HG03558 (cell line): ENCODE data around the gene ERICH6B.

Source experiments
- ATAC-seq: cut with Tn5 transposase; IDR thresholded peaks from one replicate; pipeline ENCODE4 v1.9.1; 2021; ENCODE audit warnings: moderate number of reproducible peaks; ENCODE audit not compliant: unreplicated experiment; ENCODE audit errors: extremely low read depth

ERICH6B gene

DNA sequence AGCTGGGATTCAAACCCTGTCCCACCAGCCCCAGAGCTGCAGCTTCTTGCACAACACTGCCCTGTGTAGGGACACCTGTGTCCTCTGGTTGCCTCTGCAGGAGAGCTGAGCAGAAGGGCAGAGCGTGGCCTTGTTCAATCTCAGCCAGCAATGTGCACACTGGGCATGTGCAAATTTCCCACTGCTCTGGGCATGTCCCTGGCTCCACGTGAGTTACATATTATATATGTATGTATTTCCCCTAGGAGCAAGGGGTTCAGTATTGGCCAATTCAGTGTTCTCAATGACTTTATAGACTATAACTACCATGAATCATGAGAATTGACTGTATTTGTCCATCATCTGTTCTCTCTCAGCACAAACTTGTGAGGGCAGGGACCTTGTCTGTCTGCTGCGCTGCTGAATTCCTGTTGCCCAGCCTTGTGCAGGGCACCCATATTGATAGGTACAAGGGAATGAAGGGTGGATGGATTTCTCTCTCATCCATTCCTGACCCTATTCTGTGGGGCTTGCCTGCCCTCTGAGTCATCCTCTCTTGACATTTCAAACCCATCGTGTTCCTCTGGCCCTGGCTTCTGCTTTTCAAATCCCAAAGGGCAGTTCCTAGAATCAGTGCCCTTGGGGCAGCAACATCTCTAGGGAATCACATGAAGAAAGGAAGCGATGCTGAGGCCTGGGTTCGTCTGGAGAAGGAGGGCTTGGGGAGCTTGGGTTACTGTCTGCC lies 69.7 kb downstream of the ERICH6B start:
- ATAC-seq: no peak

DNA sequence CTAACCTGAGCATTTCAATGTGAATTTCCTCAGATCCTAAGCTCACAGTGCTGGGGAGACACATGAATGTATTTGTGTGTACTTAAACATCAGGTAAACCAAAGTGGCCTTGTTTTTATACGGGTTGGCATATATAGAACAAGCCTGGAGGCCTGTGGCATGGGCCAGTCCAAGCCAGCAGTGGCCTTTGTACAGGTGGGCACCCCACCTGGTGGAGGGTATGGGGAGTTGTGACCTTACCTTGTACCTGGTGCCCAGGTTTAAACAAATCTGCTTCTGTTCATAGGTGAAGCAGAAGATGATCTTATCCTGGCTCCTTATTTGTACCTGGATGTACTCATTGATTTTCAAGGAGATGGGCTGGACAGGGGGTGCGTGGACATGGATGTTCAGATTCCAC lies 71.0 kb downstream of the ERICH6B start:
- ATAC-seq: no peak

DNA sequence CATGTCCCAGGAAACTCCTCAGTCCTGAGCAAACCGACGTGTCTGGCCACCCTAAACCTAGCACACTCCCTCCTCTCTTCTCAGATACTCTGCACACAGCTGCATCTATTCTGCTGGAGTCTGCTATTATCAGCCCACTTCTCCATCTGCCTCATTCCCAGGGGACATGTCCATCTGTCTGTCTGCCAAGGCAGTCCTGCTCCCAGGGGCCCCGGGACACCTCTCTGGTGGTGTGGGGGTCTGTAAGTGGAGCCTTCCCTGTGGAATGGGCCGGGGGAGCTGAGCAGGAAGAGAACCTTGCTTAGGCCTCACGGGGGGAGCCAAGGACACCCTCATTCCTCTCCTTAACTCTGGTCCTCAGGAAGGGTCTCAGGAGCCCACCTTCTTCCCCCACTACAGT lies 72.7 kb downstream of the ERICH6B start:
- no peak for ATAC-seq

DNA sequence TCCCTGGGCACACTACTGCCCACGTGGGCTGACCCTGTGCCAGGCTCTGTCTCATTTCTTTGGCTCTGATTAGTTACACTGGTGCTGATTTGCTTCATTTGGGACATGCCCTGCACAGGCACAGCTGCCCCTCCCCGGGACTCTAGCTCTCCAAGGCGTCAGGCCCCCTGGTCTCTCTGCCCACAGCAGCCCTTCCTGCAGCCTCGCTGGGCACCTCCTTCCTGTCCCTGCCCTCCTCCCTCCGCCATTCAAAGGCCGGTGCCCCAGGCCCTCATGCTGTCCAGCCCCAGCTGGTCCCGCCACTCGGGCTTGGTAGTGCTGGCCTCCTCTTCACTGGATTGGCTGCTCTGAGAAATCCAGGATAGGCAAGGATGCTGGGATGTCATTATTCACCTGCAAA lies 73.1 kb downstream of the ERICH6B start:
- ATAC-seq: no peak

DNA sequence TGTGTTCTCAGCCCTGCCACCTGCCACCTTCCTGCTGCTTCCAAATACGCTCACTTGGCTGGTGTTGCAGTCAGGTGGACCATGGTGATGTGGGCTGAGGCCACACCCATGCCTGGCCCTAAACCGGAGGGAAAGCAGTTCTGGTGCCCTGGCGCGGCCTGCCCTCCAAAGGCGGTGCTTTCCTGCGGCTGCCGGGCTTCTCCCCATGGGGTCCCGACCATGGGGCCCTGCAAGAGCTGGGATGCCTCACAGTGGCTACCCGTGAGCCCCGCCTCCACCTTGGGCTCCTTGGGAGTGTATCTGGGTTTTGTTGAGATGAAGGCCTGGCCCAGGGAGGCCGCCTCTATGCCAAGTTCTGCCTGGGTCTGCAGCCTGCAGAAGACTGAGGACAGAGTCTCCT lies 73.7 kb downstream of the ERICH6B start:
- ATAC-seq: no peak

DNA sequence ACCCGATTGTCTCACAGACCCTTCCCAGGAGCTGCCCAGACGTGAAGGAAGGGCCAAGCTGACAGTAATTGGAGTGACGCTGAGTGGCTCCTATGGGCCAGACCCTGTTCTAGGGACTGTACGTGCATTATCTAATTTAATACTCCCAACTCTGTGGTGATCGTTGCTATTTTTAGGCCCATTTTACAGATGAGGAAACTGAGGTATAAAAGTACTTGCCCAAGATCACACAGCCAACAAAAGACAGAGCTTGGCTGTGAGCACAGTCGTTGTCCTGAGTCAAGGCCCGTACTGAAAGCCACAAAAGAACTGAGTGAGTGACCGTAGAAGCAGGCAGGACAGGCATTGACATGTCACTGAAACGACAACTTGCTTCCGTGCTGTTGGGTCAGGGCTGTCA lies 74.7 kb downstream of the ERICH6B start:
- no peak for ATAC-seq

DNA sequence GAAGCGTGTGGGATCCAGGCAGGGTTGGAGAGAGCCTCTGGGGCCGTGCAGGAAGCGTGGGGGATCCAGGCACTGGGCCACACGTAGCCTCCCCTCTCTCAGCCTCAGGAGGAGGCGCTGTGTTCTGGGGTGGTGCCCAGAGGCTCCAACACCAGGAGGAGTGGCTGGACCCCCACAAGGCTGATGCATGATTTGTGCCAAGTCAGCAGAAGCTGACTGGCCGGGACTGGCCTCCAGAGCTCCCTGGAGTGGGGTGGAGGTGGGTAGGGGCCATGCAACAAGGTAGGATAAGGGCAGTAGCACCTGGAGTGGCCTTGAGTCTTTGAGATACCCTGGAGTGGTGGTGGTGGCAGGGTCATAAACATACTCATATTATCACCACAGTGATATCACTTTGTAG lies 75.3 kb downstream of the ERICH6B start:
- no peak for ATAC-seq

DNA sequence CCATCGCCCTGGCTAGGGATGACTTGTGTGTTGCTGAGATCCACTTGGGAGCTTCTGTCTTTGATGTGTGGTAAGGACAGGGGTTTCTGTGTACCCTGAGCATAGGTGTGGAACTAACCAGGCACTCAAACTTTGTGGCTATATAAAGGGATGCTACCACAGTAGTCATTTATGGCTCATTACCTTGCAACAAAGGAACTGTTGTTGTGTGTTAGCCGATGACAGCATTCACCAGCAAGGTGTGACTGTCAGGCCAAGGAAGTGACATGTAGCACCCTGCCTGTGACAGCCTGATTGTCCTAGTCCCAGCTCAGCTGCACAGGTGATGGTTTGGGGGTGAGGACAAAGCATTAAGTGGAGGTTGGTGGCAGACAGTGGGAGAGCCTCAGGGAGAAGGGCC lies 77.2 kb downstream of the ERICH6B start:
- ATAC-seq: no peak

DNA sequence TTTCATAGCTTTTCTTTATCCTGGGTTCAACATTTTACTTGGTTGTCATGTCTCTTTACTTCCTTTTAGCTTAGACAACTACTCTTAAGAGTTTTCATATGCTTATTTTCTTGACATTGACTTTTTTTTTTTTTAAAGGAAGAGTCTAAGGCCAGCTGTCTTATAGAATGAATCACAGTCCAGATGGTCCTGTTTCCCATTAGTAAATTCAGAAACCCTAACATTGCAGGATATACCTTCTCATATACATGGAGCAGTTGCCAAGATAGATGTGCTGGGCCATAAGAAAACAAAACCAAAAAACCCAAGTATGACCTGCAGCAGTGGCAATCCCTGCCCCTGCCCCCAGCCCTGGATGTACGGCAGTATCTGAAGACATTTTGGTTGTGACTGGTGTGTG lies 78.0 kb downstream of the ERICH6B start:
- no peak for ATAC-seq

DNA sequence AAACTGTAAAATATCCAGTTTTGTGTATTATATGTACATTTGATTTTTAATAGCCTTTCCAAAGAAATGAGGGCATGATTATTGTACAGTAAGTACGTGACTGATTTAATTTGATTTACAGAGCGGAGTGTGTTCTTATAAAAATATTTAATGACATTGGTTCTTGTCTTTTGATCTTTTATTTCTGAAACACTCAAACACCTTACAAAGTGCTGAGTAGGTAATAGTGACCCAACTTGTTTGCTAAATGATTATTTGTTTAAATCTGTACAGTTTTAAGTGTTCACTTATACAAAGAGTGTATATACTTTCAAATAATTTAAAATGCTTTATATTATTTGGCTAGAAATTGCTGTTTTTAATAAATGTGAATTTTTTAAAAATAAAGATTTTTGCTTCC lies 79.3 kb downstream of the ERICH6B start:
- ATAC-seq: no peak

DNA sequence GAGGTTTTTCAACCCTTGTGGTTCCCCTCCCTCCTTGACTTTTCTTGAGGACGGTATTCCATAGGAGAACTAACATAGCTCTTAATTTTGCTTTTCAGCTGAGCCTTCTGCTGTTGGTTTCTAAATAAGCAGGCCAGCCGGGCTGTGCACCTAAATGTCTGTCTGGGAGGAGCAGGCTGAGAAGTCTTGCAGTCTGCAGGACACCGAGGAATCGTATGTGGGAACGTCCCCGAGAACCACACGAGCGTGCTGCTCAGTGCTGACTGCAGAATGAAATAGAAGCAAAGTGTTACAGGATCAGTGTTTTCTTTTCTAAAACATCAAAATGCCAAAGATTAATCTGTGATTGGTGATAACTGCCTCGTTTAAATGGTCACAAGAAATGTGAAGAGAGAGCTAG lies 80.9 kb downstream of the ERICH6B start:
- ATAC-seq: no peak

DNA sequence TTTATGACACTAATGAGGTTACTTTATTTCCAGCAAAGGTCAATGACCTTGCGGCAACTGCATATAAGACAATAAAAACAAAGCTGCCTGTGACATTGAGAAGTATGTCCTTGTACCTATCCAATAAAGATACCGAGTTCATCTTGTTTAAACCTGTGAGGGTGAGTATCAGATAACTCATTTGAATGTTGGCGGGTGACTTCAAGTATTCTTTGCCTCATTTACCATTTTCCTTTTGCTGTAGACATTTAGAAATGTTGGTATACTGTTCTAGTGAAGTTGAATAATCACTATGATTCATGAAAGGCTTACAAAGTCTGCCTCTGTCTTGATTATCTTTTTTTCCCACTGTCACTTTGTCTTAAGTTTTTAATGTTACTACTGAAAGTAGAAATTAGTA lies 85.8 kb downstream of the ERICH6B start:
- no peak for ATAC-seq

DNA sequence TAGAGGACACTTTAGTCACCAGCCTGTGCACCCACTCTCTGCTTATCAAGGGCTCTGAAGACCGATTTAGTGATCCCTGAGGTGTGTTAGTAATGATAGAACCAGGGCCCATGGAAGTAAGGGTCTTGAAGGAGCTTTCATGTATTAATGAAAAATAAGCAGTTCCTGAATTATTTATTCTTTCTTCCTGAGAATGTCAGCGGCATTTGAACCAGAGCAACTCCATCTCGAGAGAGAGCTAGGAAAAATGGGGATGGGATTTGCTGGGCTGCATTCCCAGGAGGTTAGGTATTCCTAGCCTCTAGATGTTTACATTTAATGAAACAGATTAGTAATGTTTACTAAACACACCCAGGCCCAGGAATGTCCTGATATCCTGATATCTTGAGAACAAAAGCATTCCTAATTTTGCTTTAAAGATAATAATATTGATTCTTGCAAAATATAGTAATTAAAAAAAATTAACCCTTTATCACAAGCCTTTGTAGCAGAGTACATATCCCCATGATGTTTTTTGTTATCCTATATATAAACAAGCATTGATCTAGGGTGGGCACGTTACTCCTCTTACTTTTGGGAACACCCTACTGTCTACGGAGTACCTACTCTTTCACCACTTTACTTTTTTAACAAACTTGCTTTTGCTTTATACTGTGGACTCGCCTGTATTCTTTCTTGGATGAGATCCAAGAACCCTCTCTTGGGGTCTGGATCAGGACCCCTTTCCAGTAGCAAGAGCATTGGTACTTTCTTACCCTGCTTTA lies 87.7 kb downstream of the ERICH6B start:
- no peak for ATAC-seq

DNA sequence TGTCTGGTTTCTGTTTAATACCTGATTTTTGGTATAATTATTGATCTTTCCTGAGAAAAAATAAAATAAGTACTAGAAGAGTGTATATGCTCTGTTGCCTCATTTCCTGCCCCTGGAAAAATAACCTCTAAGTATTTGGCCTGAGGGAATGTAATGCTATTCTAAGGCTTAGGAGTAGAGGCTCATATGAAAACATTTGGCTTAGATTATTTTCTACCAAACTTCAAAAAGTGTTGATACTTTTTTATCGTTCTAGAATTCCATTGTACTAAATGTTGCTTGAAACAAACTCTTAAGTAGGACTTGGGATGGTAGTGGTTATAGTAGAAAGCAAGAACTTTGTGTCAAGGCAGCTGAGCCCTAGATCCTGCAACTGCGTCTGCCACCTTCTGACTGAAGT lies 93.0 kb downstream of the ERICH6B start:
- no peak for ATAC-seq

DNA sequence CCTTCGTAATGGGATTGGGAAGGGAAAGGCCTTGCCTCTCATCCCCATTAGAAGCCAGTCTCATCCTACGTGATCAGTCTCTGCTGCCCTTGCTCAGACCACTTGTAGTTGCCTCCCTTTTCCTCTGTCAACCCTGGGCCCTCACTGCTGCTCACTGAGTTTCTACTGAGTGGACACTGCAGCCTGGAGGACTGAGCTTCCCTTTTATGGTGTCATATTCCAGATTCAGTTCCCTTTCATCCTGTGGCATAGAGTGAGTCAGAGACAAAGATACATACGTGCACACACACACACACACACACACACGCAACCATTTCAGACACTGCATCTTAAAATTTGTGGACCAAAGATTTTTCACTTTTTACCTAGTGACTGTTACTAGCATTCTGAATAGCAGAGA lies 94.2 kb downstream of the ERICH6B start:
- no peak for ATAC-seq

DNA sequence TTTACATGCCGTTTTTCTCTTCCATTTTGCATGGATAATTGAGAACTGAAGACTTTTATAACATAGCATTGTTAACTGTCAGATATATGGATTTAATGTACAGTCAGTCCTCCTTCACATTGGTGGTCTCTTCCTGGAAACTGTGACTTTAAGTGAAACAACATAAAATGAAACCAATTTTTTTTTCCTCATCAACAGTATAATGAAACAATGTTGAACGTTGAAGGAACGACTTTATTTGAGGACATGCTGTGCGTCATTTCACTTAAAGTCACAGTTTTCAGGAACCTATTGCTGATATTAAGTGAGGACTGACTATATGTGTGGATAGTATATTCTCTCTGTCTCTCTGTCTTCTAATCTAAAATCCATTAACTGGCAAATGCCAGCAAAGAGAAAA lies 96.0 kb downstream of the ERICH6B start:
- ATAC-seq: no peak

DNA sequence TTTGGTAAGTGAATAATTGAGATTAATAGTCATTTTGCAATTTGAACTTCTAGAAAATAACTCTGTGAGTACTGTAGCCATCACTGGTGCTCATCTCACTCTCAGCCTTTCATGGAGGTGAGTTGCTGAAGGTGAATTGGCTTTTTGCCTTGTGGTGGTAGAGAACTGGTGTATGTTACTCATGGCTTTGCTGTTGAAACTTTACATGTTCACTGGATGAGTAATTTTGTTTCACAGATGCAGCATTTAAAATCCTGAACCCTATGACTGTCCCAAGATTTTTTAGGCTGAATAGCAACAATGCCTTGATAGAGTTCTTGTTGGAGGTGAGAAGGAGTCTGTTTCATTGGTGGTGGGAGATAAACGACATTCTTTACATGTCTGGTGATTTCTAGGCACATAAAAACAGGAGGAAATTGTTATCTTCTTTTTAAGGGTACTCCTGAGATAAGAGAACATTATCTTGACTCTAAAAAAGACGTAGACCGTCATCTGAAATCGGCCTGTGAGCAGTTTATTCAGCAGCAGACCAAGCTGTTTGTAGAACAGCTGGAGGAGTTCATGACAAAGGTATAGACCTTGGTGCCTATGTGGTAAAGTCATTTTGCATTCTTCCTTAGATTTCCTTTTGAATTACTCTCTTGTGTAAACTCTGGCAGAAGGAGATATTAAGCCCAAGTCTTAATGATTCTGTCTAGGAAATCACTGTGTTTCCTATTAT lies 96.9 kb downstream of the ERICH6B start:
- no peak for ATAC-seq

DNA sequence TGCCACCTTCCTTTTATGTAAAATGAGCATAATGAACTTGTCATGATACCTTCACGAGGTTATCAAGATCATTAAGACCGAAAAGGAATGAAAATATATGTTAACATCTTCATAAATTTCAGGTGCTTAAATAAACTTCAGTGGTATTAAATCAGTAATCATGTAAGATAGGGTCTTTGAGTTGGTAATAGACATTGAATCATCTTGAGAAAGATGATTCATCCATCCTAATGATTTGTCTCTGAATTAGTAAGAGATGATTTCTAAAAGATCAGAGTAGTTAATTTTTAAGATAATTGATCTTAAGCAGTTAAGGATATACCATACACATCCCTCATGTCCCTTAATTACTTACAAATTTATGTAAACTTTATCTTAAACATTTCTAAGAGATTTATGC lies 98.8 kb downstream of the ERICH6B start:
- ATAC-seq: no peak

DNA sequence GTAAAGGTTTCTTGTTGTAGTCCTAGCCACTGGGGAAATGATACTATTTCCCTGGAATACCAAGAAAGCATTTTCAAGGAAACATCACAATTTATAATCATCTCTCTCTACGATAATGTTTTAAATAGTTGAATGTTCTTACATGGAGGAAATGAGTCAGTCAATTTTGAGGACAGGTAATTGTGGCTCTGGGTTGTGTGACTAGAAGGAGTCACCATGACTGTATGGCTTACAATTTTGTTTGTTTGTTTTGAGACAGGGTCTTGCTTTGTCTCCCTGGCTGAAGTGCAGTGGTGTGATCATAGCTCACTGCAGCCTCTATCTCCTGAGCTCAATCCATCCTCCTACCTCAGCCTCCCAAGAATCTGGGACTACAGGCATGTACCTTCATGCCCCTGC lies 103.4 kb downstream of the ERICH6B start:
- no peak for ATAC-seq

DNA sequence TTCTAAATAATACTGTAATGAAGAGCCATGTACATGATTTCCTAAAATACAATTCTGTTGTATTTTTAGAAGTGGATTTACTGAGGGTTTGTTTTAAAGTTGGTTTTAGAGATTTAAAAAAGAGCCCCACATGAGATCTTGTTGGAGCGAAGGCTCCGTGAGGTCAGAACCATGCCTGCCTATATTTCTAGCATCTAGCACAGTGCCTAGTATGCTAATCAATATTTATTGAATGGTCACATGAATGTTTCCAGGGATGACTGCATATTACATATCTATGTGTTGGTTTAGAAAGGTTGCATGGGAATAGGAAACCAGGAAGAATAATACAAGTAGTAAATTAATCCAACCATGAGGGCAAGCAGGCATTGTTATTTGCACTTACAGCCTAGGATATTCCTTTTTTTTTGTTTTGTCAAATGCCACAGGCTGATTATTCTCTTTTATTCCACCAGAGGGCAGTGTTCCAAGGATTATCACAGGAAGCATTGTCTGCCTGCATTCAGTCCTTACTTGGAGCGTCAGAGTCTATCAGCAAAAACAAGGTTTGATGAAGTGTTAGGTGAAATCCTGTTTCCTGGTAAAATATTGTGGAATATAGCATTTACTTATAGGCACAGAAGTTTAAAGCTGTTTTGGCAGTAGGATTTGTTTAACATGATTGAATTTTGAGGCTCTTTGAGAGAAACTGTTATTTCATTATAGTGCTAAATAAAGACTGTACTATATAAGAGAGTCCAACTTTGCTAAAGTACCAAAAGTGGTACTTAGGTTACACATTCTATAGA lies 104.0 kb downstream of the ERICH6B start:
- no peak for ATAC-seq

DNA sequence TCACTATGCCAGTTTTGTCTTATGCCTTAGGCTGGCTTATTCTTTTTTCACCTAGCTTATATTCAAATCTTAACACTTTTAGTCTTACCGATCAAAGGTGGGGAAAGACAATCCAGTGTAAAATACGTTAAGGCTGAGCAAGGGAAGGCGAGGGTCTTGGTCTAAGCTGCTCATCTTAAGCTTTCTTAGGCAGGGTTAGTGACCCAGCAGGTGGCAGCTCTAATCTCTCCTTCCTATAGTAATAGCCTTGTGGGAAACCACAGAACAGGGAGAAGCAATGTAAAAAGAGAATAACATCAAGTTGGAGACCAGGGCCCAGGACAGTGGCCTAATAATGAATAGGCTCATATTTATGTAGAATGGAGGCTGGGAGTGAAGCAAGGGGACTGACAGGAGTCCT lies 104.9 kb downstream of the ERICH6B start:
- ATAC-seq: no peak
